Prostate gland (tissue), 2 donors: Measurements from ENCODE around the gene GAS6. TPM values are rescaled to one million over a fixed set of nuclear protein-coding genes. Genes with fewer than 3 reads are reported as not detected.

ENCODE experiments used
- DNase-seq: peaks from one replicate; pipeline ENCODE4 v3.0.0-alpha.2; 2019; ENCODE audit warnings: low spot score
- H3K27ac ChIP-seq, 2 donors: fragments of 200-600 bp; sonication (generic); 2 replicates each; pipeline ENCODE4 v1.5.1; 2017 to 2019
- H3K27me3 ChIP-seq: fragments of 200-600 bp; sonication (generic); replicated peaks from 2 replicates; pipeline ENCODE4 v1.5.1; 2019; ENCODE audit not compliant: insufficient read depth
- H3K36me3 ChIP-seq, 2 donors: fragments of 200-600 bp; sonication (generic); 1 replicate in 1 of 2; 2 replicates in 1 of 2; pipeline versions ENCODE4 v1.5.1 to v1.8.1; 2017 to 2019
- H3K4me1 ChIP-seq: fragments of 200-600 bp; sonication (generic); replicated peaks from 2 replicates; pipeline ENCODE4 v1.5.1; 2019
- H3K4me3 ChIP-seq, 2 donors: fragments of 200-600 bp; sonication (generic); 2 replicates each; pipeline ENCODE4 v1.5.1; 2017 to 2019
- H3K9me3 ChIP-seq: fragments of 200-600 bp; sonication (generic); 2 replicates; pipeline ENCODE4 v1.5.1; 2017
- CTCF ChIP-seq, 4 experiments: fragments of 200-600 bp in 2 of 4; fragments of 450-650 bp in 2 of 4; sonication (generic) in 2 of 4; IDR thresholded peaks; 1 replicate in 3 of 4; 2 replicates in 1 of 4; pipeline ENCODE4 v1.5.1; 2016 to 2019; ENCODE audit warnings: antibody characterized with exemption in 4 of 4, mild to moderate bottlenecking in 2 of 4, moderate library complexity in 2 of 4
- POLR2A ChIP-seq: fragments of 450-650 bp; IDR thresholded peaks from one replicate; pipeline ENCODE4 v1.6.1; 2016; ENCODE audit warnings: antibody characterized with exemption, mild to moderate bottlenecking
- POLR2AphosphoS5 ChIP-seq: sonication (generic); formaldehyde crosslinking; IDR thresholded peaks from one replicate; pipeline ENCODE4 v1.6.1; 2017; ENCODE audit warnings: antibody characterized with exemption
- WGBS: methylation state at CpG from one replicate; pipeline ENCODE4 v1.1.5; 2018; 5-methylcytosine and 5-hydroxymethylcytosine counted together
- intact Hi-C: fragments of 100-400 bp; cut with DNase I; formaldehyde crosslinking; loops from one replicate; pipeline ENCODE4 v1.14.2; 2022
- total RNA-seq, 2 donors: library from RNA; depleted of rRNA; stranded (reverse); fragments of >200 nt; gene quantifications; one replicate each; pipeline ENCODE4 v1.1.0, GENCODE V29; 2016

Gene GAS6
- total RNA-seq, 2 donors from 2014 or later, result 116 to 432 TPM

- H3K27me3 ChIP-seq, result no peaks in the 10 kb centered on the region
- WGBS, result 82% methylated on average over 12 of the region's 12 CpGs
- H3K36me3 ChIP-seq, result no peaks in the 10 kb centered on the region
- no peak overlapping the region for H3K4me3 ChIP-seq
- no peaks in the 10 kb centered on the region for H3K9me3 ChIP-seq
- intact Hi-C loops, result no loop called here
- DNase-seq, result no peak
- TF ChIP-seq POLR2A (no peak), POLR2AphosphoS5 (no peak), CTCF (IDR thresholded peaks at IDR 0.05) (no peak)
- H3K4me1 ChIP-seq, result no peaks in the 10 kb centered on the region
- H3K27ac ChIP-seq, result no peak overlapping the region
Observed at GRCh38 chr13:113808058-113808834, 55.6 kb downstream of the GAS6 start.

GRCh38 chr13:113806526-113806925 lies 57.4 kb downstream of the GAS6 start:
- no peak for TF ChIP-seq POLR2A
- no peak for TF ChIP-seq CTCF (IDR thresholded peaks at IDR 0.05)
- no peak for TF ChIP-seq POLR2AphosphoS5
- Histone ChIP-seq H3K4me3 (no peak overlapping the region), H3K36me3 (no peaks in the 10 kb centered on the region), H3K27ac (no peak overlapping the region), H3K4me1 (no peaks in the 10 kb centered on the region), H3K27me3 (no peaks in the 10 kb centered on the region), H3K9me3 (no peaks in the 10 kb centered on the region)
- 92% methylated on average over 13 of the region's 13 CpGs for WGBS
- no peak for DNase-seq
- intact Hi-C loops, result no loop called here

GRCh38 chr13:113806104-113806471 lies 57.8 kb downstream of the GAS6 start:
- Histone ChIP-seq H3K27me3 (no peaks in the 10 kb centered on the region), H3K36me3 (no peaks in the 10 kb centered on the region), H3K4me1 (no peaks in the 10 kb centered on the region), H3K9me3 (no peaks in the 10 kb centered on the region), H3K27ac (no peak overlapping the region), H3K4me3 (no peak overlapping the region)
- TF ChIP-seq CTCF (IDR thresholded peaks at IDR 0.05), result no peak
- no peak for TF ChIP-seq POLR2AphosphoS5
- TF ChIP-seq POLR2A, result no peak
- intact Hi-C loops, result no loop called here
- 93% methylated on average over 11 of the region's 11 CpGs for WGBS
- no peak for DNase-seq

- no peak overlapping the region for H3K4me3 ChIP-seq
- no peaks in the 10 kb centered on the region for H3K9me3 ChIP-seq
- intact Hi-C loops, result no loop called here
- H3K36me3 ChIP-seq, result no peaks in the 10 kb centered on the region
- no peaks in the 10 kb centered on the region for H3K27me3 ChIP-seq
- H3K27ac ChIP-seq, result no peak overlapping the region
- H3K4me1 ChIP-seq, result no peaks in the 10 kb centered on the region
- WGBS, result 88% methylated on average over 27 of the region's 27 CpGs
- TF ChIP-seq POLR2AphosphoS5, result no peak
- no peak for DNase-seq
Observed at GRCh38 chr13:113805431-113806103, 58.3 kb downstream of the GAS6 start.

GRCh38 chr13:113804703-113805430 lies 59.0 kb downstream of the GAS6 start:
- Histone ChIP-seq H3K36me3 (no peaks in the 10 kb centered on the region), H3K4me1 (no peaks in the 10 kb centered on the region), H3K9me3 (no peaks in the 10 kb centered on the region), H3K4me3 (no peak overlapping the region), H3K27me3 (no peaks in the 10 kb centered on the region), H3K27ac (no peak overlapping the region)
- no peak for DNase-seq
- TF ChIP-seq POLR2A, result no peak
- no peak for TF ChIP-seq CTCF (IDR thresholded peaks at IDR 0.05)
- TF ChIP-seq POLR2AphosphoS5, result no peak
- 91% methylated on average over 36 of the region's 39 CpGs for WGBS
- intact Hi-C loops, result no loop called here
